HepG2 (cell line): ENCODE data around the gene CACNA1D.

Experiments used
- HNRNPH1 ChIP-seq: fragments of 200-400 bp; formaldehyde crosslinking; optimal IDR thresholded peaks from 2 replicates; pipeline ENCODE3; 2017; ENCODE audit warnings: mild to moderate bottlenecking, low read depth, low read length
- MTA3 ChIP-seq: sonication (generic); formaldehyde crosslinking; IDR thresholded peaks from 2 replicates; pipeline ENCODE4 v1.4.0; 2020; ENCODE audit warnings: missing genetic modification reagents
- RBM22 ChIP-seq: fragments of 200-400 bp; formaldehyde crosslinking; optimal IDR thresholded peaks from 2 replicates; pipeline ENCODE3; 2017; ENCODE audit warnings: mild to moderate bottlenecking, low read length, moderate library complexity
- ZNF318 ChIP-seq: sonication (generic); formaldehyde crosslinking; IDR thresholded peaks from 2 replicates; pipeline ENCODE4 v1.4.0; 2020; ENCODE audit warnings: mild to moderate bottlenecking, missing genetic modification reagents
- ZSCAN20 ChIP-seq: sonication (generic); formaldehyde crosslinking; IDR thresholded peaks from 2 replicates; pipeline ENCODE4 v1.4.0; 2020; ENCODE audit warnings: missing genetic modification reagents, mild to moderate bottlenecking, borderline replicate concordance
- TF ChIP-seq, protein P1 (sequence below): IDR thresholded peaks from 2 replicates; pipeline ENCODE4 v1.6.1; 2016

- TF ChIP-seq RBM22 (no peak), HNRNPH1 (no peak), MTA3 (no peak), ZNF318 (no peak), ZSCAN20 (CRISPR knock-in tag) (no peak)
- TF ChIP-seq, protein P1, sequence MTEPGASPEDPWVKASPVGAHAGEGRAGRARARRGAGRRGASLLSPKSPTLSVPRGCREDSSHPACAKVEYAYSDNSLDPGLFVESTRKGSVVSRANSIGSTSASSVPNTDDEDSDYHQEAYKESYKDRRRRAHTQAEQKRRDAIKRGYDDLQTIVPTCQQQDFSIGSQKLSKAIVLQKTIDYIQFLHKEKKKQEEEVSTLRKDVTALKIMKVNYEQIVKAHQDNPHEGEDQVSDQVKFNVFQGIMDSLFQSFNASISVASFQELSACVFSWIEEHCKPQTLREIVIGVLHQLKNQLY (CRISPR knock-in tag), result no peak
These were observed 97.2 kb downstream of the CACNA1D start for GRCh38 chr3:53591646-53592045.
